WTC11 (cell line): Measurements from ENCODE around the gene PKP4.

Experiments
- CBFB ChIP-seq: sonication (generic); formaldehyde crosslinking; IDR thresholded peaks from 2 replicates; pipeline ENCODE4 v1.8.1; 2022; ENCODE audit warnings: mild to moderate bottlenecking, low read depth, missing genetic modification reagents
- KAT7 ChIP-seq: sonication (generic); formaldehyde crosslinking; IDR thresholded peaks from 2 replicates; pipeline ENCODE4 v1.8.1; 2023; ENCODE audit warnings: missing genetic modification reagents, mild to moderate bottlenecking, borderline replicate concordance
- SP1 ChIP-seq: sonication (generic); formaldehyde crosslinking; conservative IDR thresholded peaks from 2 replicates; pipeline ENCODE4 v1.8.1; 2022; ENCODE audit warnings: missing genetic modification reagents
- TEAD4 ChIP-seq: sonication (generic); formaldehyde crosslinking; IDR thresholded peaks from 2 replicates; pipeline ENCODE4 v1.8.0; 2022; ENCODE audit warnings: mild to moderate bottlenecking, missing genetic modification reagents
- ZBTB21 ChIP-seq: sonication (generic); formaldehyde crosslinking; IDR thresholded peaks from 2 replicates; pipeline ENCODE4 v1.8.1; 2023; ENCODE audit warnings: mild to moderate bottlenecking, missing genetic modification reagents, borderline replicate concordance
- TF ChIP-seq, protein P1 (sequence below): fragments of 200-600 bp; IDR thresholded peaks from 2 replicates; pipeline ENCODE4 v1.8.0; 2022; ENCODE audit warnings: antibody characterized with exemption
- TF ChIP-seq, protein P2 (sequence below): sonication (generic); formaldehyde crosslinking; IDR thresholded peaks from 2 replicates; pipeline ENCODE4 v1.8.0; 2022; ENCODE audit warnings: mild to moderate bottlenecking, missing genetic modification reagents
- TF ChIP-seq, protein P3 (sequence below): sonication (generic); formaldehyde crosslinking; IDR thresholded peaks from 2 replicates; pipeline ENCODE4 v1.8.1; 2023; ENCODE audit warnings: mild to moderate bottlenecking, moderate library complexity, missing genetic modification reagents

DNA sequence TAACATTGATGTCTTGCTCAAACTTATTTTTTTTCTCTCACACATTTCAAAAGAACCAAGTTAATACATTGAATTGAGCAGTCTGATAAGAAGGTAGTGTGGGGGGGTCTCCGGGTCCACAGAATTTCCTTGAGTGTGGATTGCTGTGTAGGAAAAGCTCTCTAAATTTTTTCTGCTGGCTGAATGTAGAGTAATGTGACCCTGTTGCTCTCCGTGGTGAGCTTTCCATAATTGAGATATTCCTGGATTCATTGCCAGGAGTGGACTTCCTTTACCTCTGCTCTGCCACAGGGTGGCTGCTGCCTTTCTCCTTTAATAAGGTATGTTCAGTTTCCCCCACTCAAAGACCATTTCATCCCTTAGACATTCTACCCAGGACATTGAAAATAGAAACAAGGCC, 50.9 kb downstream of the PKP4 start:
- TF ChIP-seq, protein P1, sequence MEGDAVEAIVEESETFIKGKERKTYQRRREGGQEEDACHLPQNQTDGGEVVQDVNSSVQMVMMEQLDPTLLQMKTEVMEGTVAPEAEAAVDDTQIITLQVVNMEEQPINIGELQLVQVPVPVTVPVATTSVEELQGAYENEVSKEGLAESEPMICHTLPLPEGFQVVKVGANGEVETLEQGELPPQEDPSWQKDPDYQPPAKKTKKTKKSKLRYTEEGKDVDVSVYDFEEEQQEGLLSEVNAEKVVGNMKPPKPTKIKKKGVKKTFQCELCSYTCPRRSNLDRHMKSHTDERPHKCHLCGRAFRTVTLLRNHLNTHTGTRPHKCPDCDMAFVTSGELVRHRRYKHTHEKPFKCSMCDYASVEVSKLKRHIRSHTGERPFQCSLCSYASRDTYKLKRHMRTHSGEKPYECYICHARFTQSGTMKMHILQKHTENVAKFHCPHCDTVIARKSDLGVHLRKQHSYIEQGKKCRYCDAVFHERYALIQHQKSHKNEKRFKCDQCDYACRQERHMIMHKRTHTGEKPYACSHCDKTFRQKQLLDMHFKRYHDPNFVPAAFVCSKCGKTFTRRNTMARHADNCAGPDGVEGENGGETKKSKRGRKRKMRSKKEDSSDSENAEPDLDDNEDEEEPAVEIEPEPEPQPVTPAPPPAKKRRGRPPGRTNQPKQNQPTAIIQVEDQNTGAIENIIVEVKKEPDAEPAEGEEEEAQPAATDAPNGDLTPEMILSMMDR: no peak
- TF ChIP-seq CBFB (no peak), KAT7 (CRISPR knock-in tag) (no peak), SP1 (CRISPR knock-in tag) (no peak), ZBTB21 (CRISPR knock-in tag) (no peak), TEAD4 (CRISPR knock-in tag) (no peak)
- TF ChIP-seq, protein P2, sequence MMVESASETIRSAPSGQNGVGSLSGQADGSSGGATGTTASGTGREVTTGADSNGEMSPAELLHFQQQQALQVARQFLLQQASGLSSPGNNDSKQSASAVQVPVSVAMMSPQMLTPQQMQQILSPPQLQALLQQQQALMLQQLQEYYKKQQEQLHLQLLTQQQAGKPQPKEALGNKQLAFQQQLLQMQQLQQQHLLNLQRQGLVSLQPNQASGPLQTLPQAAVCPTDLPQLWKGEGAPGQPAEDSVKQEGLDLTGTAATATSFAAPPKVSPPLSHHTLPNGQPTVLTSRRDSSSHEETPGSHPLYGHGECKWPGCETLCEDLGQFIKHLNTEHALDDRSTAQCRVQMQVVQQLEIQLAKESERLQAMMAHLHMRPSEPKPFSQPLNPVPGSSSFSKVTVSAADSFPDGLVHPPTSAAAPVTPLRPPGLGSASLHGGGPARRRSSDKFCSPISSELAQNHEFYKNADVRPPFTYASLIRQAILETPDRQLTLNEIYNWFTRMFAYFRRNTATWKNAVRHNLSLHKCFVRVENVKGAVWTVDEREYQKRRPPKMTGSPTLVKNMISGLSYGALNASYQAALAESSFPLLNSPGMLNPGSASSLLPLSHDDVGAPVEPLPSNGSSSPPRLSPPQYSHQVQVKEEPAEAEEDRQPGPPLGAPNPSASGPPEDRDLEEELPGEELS (CRISPR knock-in tag): no peak
- TF ChIP-seq, protein P3, sequence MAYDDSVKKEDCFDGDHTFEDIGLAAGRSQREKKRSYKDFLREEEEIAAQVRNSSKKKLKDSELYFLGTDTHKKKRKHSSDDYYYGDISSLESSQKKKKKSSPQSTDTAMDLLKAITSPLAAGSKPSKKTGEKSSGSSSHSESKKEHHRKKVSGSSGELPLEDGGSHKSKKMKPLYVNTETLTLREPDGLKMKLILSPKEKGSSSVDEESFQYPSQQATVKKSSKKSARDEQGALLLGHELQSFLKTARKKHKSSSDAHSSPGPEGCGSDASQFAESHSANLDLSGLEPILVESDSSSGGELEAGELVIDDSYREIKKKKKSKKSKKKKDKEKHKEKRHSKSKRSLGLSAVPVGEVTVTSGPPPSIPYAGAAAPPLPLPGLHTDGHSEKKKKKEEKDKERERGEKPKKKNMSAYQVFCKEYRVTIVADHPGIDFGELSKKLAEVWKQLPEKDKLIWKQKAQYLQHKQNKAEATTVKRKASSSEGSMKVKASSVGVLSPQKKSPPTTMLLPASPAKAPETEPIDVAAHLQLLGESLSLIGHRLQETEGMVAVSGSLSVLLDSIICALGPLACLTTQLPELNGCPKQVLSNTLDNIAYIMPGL (CRISPR knock-in tag): no peak
